HG03039 (cell line): ENCODE data around the gene TAF1A.

Experiments used
- ATAC-seq: cut with Tn5 transposase; IDR thresholded peaks from one replicate; pipeline ENCODE4 v1.9.1; 2021; ENCODE audit warnings: mild to moderate bottlenecking, moderate library complexity; ENCODE audit not compliant: unreplicated experiment

The TAF1A gene

GRCh38 chr1:222540598-222540995 lies 49.1 kb downstream of the TAF1A start:
- ATAC-seq: no peak

- no peak for ATAC-seq
Measured at GRCh38 chr1:222539951-222540597, 49.7 kb downstream of the TAF1A start.

GRCh38 chr1:222535455-222535854 lies 54.3 kb downstream of the TAF1A start:
- ATAC-seq: no peak

GRCh38 chr1:222530852-222531251 lies 58.9 kb downstream of the TAF1A start:
- ATAC-seq: no peak

- no peak for ATAC-seq
Measured at GRCh38 chr1:222529916-222530315, 59.8 kb downstream of the TAF1A start.

GRCh38 chr1:222529181-222529580 lies 60.6 kb downstream of the TAF1A start:
- no peak for ATAC-seq

GRCh38 chr1:222525951-222526350 lies 63.8 kb downstream of the TAF1A start:
- no peak for ATAC-seq

GRCh38 chr1:222523852-222524251 lies 65.9 kb downstream of the TAF1A start:
- ATAC-seq: no peak

GRCh38 chr1:222522105-222522915 lies 67.4 kb downstream of the TAF1A start:
- ATAC-seq: no peak

GRCh38 chr1:222521299-222522104 lies 68.2 kb downstream of the TAF1A start:
- no peak for ATAC-seq
